Testis (tissue), 2 donors: ENCODE results near the gene USP17L29.
"Not testable (repeated sequence)": the region's sequence is repeated elsewhere in the genome, so short reads cannot be mapped to it uniquely, and the experiment has no call there.

ENCODE experiments used
- CTCF ChIP-seq, 3 experiments: fragments of 450-650 bp in 2 of 3; fragments of 200-600 bp in 1 of 3; sonication (generic) in 1 of 3; IDR thresholded peaks; one replicate each; pipeline ENCODE4 v1.5.1; 2016 to 2019; ENCODE audit warnings: antibody characterized with exemption in 3 of 3, mild to moderate bottlenecking in 2 of 3, moderate library complexity in 1 of 3
- POLR2A ChIP-seq: fragments of 450-650 bp; IDR thresholded peaks from one replicate; pipeline ENCODE4 v1.6.1; 2017; ENCODE audit warnings: antibody characterized with exemption, mild to moderate bottlenecking, moderate library complexity

- not testable (repeated sequence) for TF ChIP-seq POLR2A; CTCF (IDR thresholded peaks at IDR 0.05)
Observed at GRCh38 chr4:9350866-9351265, 2.6 kb upstream of the USP17L29 start.
